HepG2 (cell line): ENCODE measurements around the gene UBE2M. TPM values are rescaled to one million over a fixed set of nuclear protein-coding genes. Genes with fewer than 3 reads are reported as not detected.

Source experiments
- FOSL2 ChIP-seq: sonication (generic); formaldehyde crosslinking; IDR thresholded peaks from 2 replicates; pipeline ENCODE4 v1.4.0; 2020; ENCODE audit warnings: missing genetic modification reagents
- FOXJ3 ChIP-seq: sonication (generic); formaldehyde crosslinking; IDR thresholded peaks from 2 replicates; pipeline ENCODE4 v1.4.0; 2020; ENCODE audit warnings: missing genetic modification reagents, mild to moderate bottlenecking, borderline replicate concordance
- FOXO1 ChIP-seq: sonication (generic); formaldehyde crosslinking; IDR thresholded peaks from 2 replicates; pipeline ENCODE4 v1.4.0; 2020; ENCODE audit warnings: missing genetic modification reagents
- HDAC1 ChIP-seq: sonication (generic); formaldehyde crosslinking; IDR thresholded peaks from 2 replicates; pipeline ENCODE4 v1.5.1; 2020; ENCODE audit warnings: mild to moderate bottlenecking, missing genetic modification reagents
- MZF1 ChIP-seq: sonication (generic); formaldehyde crosslinking; IDR thresholded peaks from 2 replicates; pipeline ENCODE4 v1.8.1; 2023; ENCODE audit warnings: mild to moderate bottlenecking, missing genetic modification reagents, borderline replicate concordance
- NCOA5 ChIP-seq: sonication (generic); formaldehyde crosslinking; IDR thresholded peaks from 2 replicates; pipeline ENCODE4 v1.4.0; 2020; ENCODE audit warnings: missing genetic modification reagents
- NFKB2 ChIP-seq: sonication (generic); formaldehyde crosslinking; IDR thresholded peaks from 2 replicates; pipeline ENCODE4 v1.4.0; 2020; ENCODE audit warnings: missing genetic modification reagents, borderline replicate concordance
- RAD21 ChIP-seq: fragments of 450-650 bp; formaldehyde crosslinking; IDR thresholded peaks from 2 replicates; pipeline ENCODE4 v1.5.0; 2020; ENCODE audit warnings: mild to moderate bottlenecking
- RAD51 ChIP-seq: fragments of 450-650 bp; IDR thresholded peaks from 2 replicates; pipeline ENCODE4 v1.6.1; 2016; ENCODE audit warnings: borderline replicate concordance
- SAP130 ChIP-seq: IDR thresholded peaks from 2 replicates; pipeline ENCODE4 v1.6.1; 2016; ENCODE audit warnings: low read depth
- SRSF4 ChIP-seq: fragments of 200-400 bp; formaldehyde crosslinking; IDR thresholded peaks from one replicate; pipeline ENCODE4 v1.6.1; 2018; ENCODE audit warnings: mild to moderate bottlenecking, low read depth, low read length, moderate library complexity; ENCODE audit not compliant: poor library complexity, severe bottlenecking
- ZBTB7B ChIP-seq: sonication (generic); formaldehyde crosslinking; IDR thresholded peaks from 2 replicates; pipeline ENCODE4 v1.4.0; 2020; ENCODE audit warnings: missing genetic modification reagents
- ZNF136 ChIP-seq: sonication (generic); formaldehyde crosslinking; IDR thresholded peaks from 2 replicates; pipeline ENCODE4 v1.8.1; 2022; ENCODE audit warnings: low read depth, mild to moderate bottlenecking, moderate library complexity, missing genetic modification reagents
- ZNF34 ChIP-seq: sonication (generic); formaldehyde crosslinking; IDR thresholded peaks from 2 replicates; pipeline ENCODE4 v1.4.0; 2020; ENCODE audit warnings: mild to moderate bottlenecking, missing genetic modification reagents, borderline replicate concordance
- ZNF629 ChIP-seq: sonication (generic); formaldehyde crosslinking; conservative IDR thresholded peaks from 2 replicates; pipeline ENCODE4 v1.5.0; 2020; ENCODE audit warnings: missing genetic modification reagents
- ZNF782 ChIP-seq: sonication (generic); formaldehyde crosslinking; IDR thresholded peaks from 2 replicates; pipeline ENCODE4 v1.4.0; 2020; ENCODE audit warnings: missing genetic modification reagents, mild to moderate bottlenecking, borderline replicate concordance
- ZNF788 ChIP-seq: sonication (generic); formaldehyde crosslinking; IDR thresholded peaks from 2 replicates; pipeline ENCODE4 v1.5.0; 2020; ENCODE audit warnings: mild to moderate bottlenecking, missing genetic modification reagents, borderline replicate concordance
- ZNF878 ChIP-seq: sonication (generic); formaldehyde crosslinking; IDR thresholded peaks from 2 replicates; pipeline ENCODE4 v1.8.1; 2023; ENCODE audit warnings: mild to moderate bottlenecking, missing genetic modification reagents, moderate library complexity
- polyA plus RNA-seq, 8 experiments: library from polyadenylated mRNA; depleted of rRNA in 3 of 8; stranded (reverse) in 7 of 8; unstranded in 1 of 8; fragments of >200 nt; fragmentation: Illumina TruSeq in 4 of 8; extraction: Trizol in 4 of 8; gene quantifications; 2 replicates each; pipeline versions ENCODE4 v1.2.1 to v1.2.3, GENCODE V29; 2011 to 2016; ENCODE audit warnings: low read depth in 4 of 8, missing spikeins in 1 of 8, mixed read lengths in 1 of 8; ENCODE audit not compliant: insufficient read depth in 1 of 8
- total RNA-seq, 5 experiments: library from RNA; depleted of rRNA; stranded (reverse); fragments of >200 nt; fragmentation: Illumina TruSeq; extraction: Trizol; gene quantifications; 2 replicates each; pipeline ENCODE4 v1.2.3, GENCODE V29; 2016; ENCODE audit warnings: low read depth in 1 of 5
- TF ChIP-seq, protein P1 (sequence below): sonication (generic); formaldehyde crosslinking; IDR thresholded peaks from 2 replicates; pipeline ENCODE4 v1.4.0; 2020; ENCODE audit warnings: mild to moderate bottlenecking, missing genetic modification reagents
- TF ChIP-seq, protein P2 (sequence below): sonication (generic); formaldehyde crosslinking; IDR thresholded peaks from 2 replicates; pipeline ENCODE4 v1.8.1; 2023; ENCODE audit warnings: mild to moderate bottlenecking, moderate library complexity, missing genetic modification reagents
- TF ChIP-seq, protein P3 (sequence below): sonication (generic); formaldehyde crosslinking; IDR thresholded peaks from 2 replicates; pipeline ENCODE4 v1.4.0; 2020; ENCODE audit warnings: missing genetic modification reagents, mild to moderate bottlenecking, borderline replicate concordance
- TF ChIP-seq, protein P4 (sequence below): sonication (generic); formaldehyde crosslinking; IDR thresholded peaks from 2 replicates; pipeline ENCODE4 v1.4.0; 2020; ENCODE audit warnings: mild to moderate bottlenecking, missing genetic modification reagents

UBE2M gene
- total and polyA plus RNA-seq, 2 of the 13 experiments (the other 11 are each of a cell fraction or from before 2014, with no cell fraction given): 36.2 to 50.3 TPM

DNA sequence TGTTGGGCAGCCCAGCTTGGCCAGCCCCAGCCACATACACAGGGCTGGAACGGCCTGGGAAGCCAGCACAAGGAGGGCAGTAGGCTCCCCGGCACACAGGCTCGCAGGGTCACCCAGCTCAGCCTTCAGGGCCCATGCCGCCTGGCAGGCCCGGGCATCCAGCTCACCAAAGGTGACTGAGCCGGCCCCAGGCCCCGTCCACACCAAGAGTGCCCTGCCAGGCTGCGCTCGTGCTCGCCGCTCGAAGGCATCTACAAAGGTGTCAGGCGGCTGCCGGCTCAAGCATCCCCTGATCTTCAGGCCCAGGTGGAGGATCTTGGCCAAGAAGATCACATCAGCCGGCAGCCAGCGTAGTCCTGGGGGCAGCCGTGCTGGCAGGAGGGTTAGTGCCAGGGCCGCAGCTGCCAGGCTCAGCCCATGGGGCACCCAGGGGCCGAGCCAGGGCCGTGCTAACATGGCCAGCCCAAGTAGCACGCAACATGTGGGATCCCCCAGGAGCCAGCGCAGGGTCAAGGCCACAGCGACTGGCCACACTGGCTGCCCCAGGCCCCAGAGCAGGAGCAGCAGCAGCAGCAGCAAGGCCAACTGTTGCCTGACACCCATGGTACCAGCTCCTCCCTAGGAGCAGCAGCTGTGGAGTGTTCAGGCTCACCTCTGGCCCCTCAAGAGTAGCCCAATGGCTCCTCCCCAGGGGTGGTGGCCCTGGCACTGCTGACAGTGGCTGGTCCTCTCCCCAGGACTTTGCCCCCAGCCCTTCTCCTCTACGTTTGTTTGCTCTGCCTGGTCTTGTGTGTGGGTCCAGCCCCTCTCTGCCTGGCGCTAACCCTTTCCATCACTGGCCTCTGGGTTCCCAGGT lies 46.8 kb downstream of the UBE2M start, which contains the start of gene SLC27A5 (continued):
- TF ChIP-seq FOXJ3: no peak
- no peak; the same call in 1 of the 2 replicates for TF ChIP-seq FOXO1
- TF ChIP-seq, protein P1, sequence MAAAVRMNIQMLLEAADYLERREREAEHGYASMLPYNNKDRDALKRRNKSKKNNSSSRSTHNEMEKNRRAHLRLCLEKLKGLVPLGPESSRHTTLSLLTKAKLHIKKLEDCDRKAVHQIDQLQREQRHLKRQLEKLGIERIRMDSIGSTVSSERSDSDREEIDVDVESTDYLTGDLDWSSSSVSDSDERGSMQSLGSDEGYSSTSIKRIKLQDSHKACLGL (CRISPR knock-in tag): 0 out of 2 replicates have a peak, but pooled peaks have one; percentile 69
- TF ChIP-seq FOSL2 (CRISPR knock-in tag): peak; percentile 49; the same call in 1 of the 2 replicates
- peak; percentile 83 for TF ChIP-seq SAP130 (CRISPR knock-in tag)
- no peak for TF ChIP-seq ZNF878 (CRISPR knock-in tag)
- TF ChIP-seq MZF1 (CRISPR knock-in tag): no peak
- TF ChIP-seq, protein P2, sequence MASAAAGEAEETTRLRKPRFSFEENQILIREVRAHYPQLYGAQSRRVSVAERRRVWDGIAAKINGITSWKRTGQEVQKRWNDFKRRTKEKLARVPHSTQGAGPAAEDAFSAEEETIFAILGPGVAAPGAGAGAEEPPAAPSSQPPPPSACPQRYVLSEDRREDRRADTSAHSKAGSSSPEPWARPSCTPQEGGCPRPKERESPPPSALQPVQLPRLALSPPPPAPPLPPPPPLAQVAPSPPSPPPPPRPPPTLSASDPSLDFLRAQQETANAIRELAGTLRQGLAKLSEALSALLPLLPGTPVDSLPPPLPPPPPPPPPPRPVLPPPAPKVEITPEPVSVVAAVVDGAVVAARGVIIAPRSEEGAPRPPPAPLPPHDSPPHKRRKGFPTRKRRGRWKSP (CRISPR knock-in tag): peak; percentile 35; the same call in 1 of the 2 replicates
- TF ChIP-seq ZNF788 (CRISPR knock-in tag): peak; percentile 73; the same call in 1 of the 2 replicates
- TF ChIP-seq ZNF34 (CRISPR knock-in tag): 0 out of 2 replicates have a peak, but pooled peaks have one; percentile 59
- peak; percentile 74 for TF ChIP-seq HDAC1 (CRISPR knock-in tag)
- TF ChIP-seq ZNF136 (CRISPR knock-in tag): no peak
- peak; percentile 43; the same call in 1 of the 2 replicates for TF ChIP-seq ZNF629 (CRISPR knock-in tag)
- no peak for TF ChIP-seq SRSF4
- 0 out of 2 replicates have a peak, but pooled peaks have one; percentile 37 for TF ChIP-seq NFKB2
- peak; percentile 29; the same call in 1 of the 2 replicates for TF ChIP-seq ZNF782 (CRISPR knock-in tag)
- 0 out of 2 replicates have a peak, but pooled peaks have one; percentile 29 for TF ChIP-seq RAD21 (CRISPR knock-in tag)
- TF ChIP-seq, protein P3, sequence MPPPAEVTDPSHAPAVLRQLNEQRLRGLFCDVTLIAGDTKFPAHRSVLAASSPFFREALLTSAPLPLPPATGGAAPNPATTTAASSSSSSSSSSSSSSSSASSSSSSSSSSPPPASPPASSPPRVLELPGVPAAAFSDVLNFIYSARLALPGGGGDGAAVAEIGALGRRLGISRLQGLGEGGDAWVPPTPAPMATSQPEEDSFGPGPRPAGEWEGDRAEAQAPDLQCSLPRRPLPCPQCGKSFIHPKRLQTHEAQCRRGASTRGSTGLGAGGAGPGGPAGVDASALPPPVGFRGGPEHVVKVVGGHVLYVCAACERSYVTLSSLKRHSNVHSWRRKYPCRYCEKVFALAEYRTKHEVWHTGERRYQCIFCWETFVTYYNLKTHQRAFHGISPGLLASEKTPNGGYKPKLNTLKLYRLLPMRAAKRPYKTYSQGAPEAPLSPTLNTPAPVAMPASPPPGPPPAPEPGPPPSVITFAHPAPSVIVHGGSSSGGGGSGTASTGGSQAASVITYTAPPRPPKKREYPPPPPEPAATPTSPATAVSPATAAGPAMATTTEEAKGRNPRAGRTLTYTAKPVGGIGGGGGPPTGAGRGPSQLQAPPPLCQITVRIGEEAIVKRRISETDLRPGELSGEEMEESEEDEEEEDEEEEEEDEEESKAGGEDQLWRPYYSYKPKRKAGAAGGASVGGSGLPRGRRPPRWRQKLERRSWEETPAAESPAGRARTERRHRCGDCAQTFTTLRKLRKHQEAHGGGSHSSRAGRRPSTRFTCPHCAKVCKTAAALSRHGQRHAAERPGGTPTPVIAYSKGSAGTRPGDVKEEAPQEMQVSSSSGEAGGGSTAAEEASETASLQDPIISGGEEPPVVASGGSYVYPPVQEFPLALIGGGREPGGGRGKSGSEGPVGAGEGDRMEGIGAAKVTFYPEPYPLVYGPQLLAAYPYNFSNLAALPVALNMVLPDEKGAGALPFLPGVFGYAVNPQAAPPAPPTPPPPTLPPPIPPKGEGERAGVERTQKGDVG (CRISPR knock-in tag): peak; percentile 59
- TF ChIP-seq, protein P4, sequence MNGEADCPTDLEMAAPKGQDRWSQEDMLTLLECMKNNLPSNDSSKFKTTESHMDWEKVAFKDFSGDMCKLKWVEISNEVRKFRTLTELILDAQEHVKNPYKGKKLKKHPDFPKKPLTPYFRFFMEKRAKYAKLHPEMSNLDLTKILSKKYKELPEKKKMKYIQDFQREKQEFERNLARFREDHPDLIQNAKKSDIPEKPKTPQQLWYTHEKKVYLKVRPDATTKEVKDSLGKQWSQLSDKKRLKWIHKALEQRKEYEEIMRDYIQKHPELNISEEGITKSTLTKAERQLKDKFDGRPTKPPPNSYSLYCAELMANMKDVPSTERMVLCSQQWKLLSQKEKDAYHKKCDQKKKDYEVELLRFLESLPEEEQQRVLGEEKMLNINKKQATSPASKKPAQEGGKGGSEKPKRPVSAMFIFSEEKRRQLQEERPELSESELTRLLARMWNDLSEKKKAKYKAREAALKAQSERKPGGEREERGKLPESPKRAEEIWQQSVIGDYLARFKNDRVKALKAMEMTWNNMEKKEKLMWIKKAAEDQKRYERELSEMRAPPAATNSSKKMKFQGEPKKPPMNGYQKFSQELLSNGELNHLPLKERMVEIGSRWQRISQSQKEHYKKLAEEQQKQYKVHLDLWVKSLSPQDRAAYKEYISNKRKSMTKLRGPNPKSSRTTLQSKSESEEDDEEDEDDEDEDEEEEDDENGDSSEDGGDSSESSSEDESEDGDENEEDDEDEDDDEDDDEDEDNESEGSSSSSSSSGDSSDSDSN (CRISPR knock-in tag): peak; percentile 66; the same call in 1 of the 2 replicates
- no peak for TF ChIP-seq RAD51
- no peak for TF ChIP-seq NCOA5 (CRISPR knock-in tag)
- peak; percentile 57; the same call in 1 of the 2 replicates for TF ChIP-seq ZBTB7B (CRISPR knock-in tag)
